ENCODE measurements around the gene ALOX5AP.

- TF ChIP-seq CTCF (IDR thresholded peaks at IDR 0.05; ENCODE audit: borderline replicate concordance, extremely low read depth, low read length, poor library complexity, severe bottlenecking), result no peak
- TF ChIP-seq EZH2 (IDR thresholded peaks at IDR 0.05; ENCODE audit: borderline replicate concordance, low read depth, low read length, severe bottlenecking), result no peak
Measured at GRCh38 chr13:30744056-30744680, 8.8 kb downstream of the ALOX5AP start.
